HepG2 (cell line): ENCODE data around the gene ZNF691. TPM values are rescaled to one million over a fixed set of nuclear protein-coding genes. Genes with fewer than 3 reads are reported as not detected.

Source experiments
- CEBPG ChIP-seq: IDR thresholded peaks from 2 replicates; pipeline ENCODE4 v1.6.1; 2016
- E2F1 ChIP-seq: sonication (generic); formaldehyde crosslinking; IDR thresholded peaks from 2 replicates; pipeline ENCODE4 v1.5.0; 2020; ENCODE audit warnings: missing genetic modification reagents
- FOSL2 ChIP-seq: sonication (generic); formaldehyde crosslinking; IDR thresholded peaks from 2 replicates; pipeline ENCODE4 v1.4.0; 2020; ENCODE audit warnings: missing genetic modification reagents
- HIVEP1 ChIP-seq: sonication (generic); formaldehyde crosslinking; IDR thresholded peaks from 2 replicates; pipeline ENCODE4 v1.4.0; 2020; ENCODE audit warnings: mild to moderate bottlenecking, missing genetic modification reagents
- NFYB ChIP-seq: sonication (generic); formaldehyde crosslinking; IDR thresholded peaks from 2 replicates; pipeline ENCODE4 v1.4.0; 2020; ENCODE audit warnings: missing genetic modification reagents
- PLSCR1 ChIP-seq: sonication (generic); formaldehyde crosslinking; IDR thresholded peaks from 2 replicates; pipeline ENCODE4 v1.5.0; 2020; ENCODE audit warnings: missing genetic modification reagents, mild to moderate bottlenecking, borderline replicate concordance
- POGZ ChIP-seq: sonication (generic); formaldehyde crosslinking; IDR thresholded peaks from 2 replicates; pipeline ENCODE4 v1.4.0; 2020; ENCODE audit warnings: mild to moderate bottlenecking, missing genetic modification reagents
- RAD21 ChIP-seq: fragments of 450-650 bp; formaldehyde crosslinking; IDR thresholded peaks from 2 replicates; pipeline ENCODE4 v1.5.0; 2020; ENCODE audit warnings: mild to moderate bottlenecking
- RNF2 ChIP-seq: fragments of 450-650 bp; conservative IDR thresholded peaks from 2 replicates; pipeline ENCODE4 v1.6.1; 2016; ENCODE audit warnings: low read depth
- RXRA ChIP-seq: sonication (generic); formaldehyde crosslinking; IDR thresholded peaks from 2 replicates; pipeline ENCODE4 v1.5.1; 2020; ENCODE audit warnings: missing genetic modification reagents
- SIN3A ChIP-seq: IDR thresholded peaks from 2 replicates; pipeline ENCODE4 v1.6.1; 2011; ENCODE audit warnings: low read depth, mild to moderate bottlenecking, control low read depth, low read length, borderline replicate concordance
- SKIL ChIP-seq: sonication (generic); formaldehyde crosslinking; IDR thresholded peaks from 2 replicates; pipeline ENCODE4 v1.8.0; 2022; ENCODE audit warnings: missing genetic modification reagents, mild to moderate bottlenecking, moderate library complexity, borderline replicate concordance
- TBP ChIP-seq: sonication (generic); formaldehyde crosslinking; IDR thresholded peaks from 2 replicates; pipeline ENCODE4 v1.5.0; 2020; ENCODE audit warnings: missing genetic modification reagents
- ZBTB46 ChIP-seq: sonication (generic); formaldehyde crosslinking; IDR thresholded peaks from 2 replicates; pipeline ENCODE4 v1.4.0; 2020; ENCODE audit warnings: mild to moderate bottlenecking, missing genetic modification reagents, borderline replicate concordance
- ZFP90 ChIP-seq: sonication (generic); formaldehyde crosslinking; IDR thresholded peaks from 2 replicates; pipeline ENCODE4 v1.8.0; 2022; ENCODE audit warnings: missing genetic modification reagents, mild to moderate bottlenecking, inconsistent platforms, borderline replicate concordance
- ZNF326 ChIP-seq: sonication (generic); formaldehyde crosslinking; IDR thresholded peaks from 2 replicates; pipeline ENCODE4 v1.4.0; 2020; ENCODE audit warnings: missing genetic modification reagents, borderline replicate concordance
- ZNF879 ChIP-seq: sonication (generic); formaldehyde crosslinking; IDR thresholded peaks from 2 replicates; pipeline ENCODE4 v1.8.1; 2023; ENCODE audit warnings: missing genetic modification reagents
- polyA plus RNA-seq, 8 experiments: library from polyadenylated mRNA; depleted of rRNA in 3 of 8; stranded (reverse) in 7 of 8; unstranded in 1 of 8; fragments of >200 nt; fragmentation: Illumina TruSeq in 4 of 8; extraction: Trizol in 4 of 8; gene quantifications; 2 replicates each; pipeline versions ENCODE4 v1.2.1 to v1.2.3, GENCODE V29; 2011 to 2016; ENCODE audit warnings: low read depth in 4 of 8, missing spikeins in 1 of 8, mixed read lengths in 1 of 8; ENCODE audit not compliant: insufficient read depth in 1 of 8
- total RNA-seq, 5 experiments: library from RNA; depleted of rRNA; stranded (reverse); fragments of >200 nt; fragmentation: Illumina TruSeq; extraction: Trizol; gene quantifications; 2 replicates each; pipeline ENCODE4 v1.2.3, GENCODE V29; 2016; ENCODE audit warnings: low read depth in 1 of 5
- TF ChIP-seq, protein P1 (sequence below): IDR thresholded peaks from 2 replicates; pipeline ENCODE4 v1.6.1; 2016; ENCODE audit warnings: mild to moderate bottlenecking
- TF ChIP-seq, protein P2 (sequence below): sonication (generic); formaldehyde crosslinking; IDR thresholded peaks from 2 replicates; pipeline ENCODE4 v1.9.0; 2021; ENCODE audit warnings: missing genetic modification reagents, borderline replicate concordance

ZNF691 gene
- total and polyA plus RNA-seq, 2 of the 13 experiments (the other 11 are each of a cell fraction or from before 2014, with no cell fraction given): 7.6 to 7.8 TPM

DNA sequence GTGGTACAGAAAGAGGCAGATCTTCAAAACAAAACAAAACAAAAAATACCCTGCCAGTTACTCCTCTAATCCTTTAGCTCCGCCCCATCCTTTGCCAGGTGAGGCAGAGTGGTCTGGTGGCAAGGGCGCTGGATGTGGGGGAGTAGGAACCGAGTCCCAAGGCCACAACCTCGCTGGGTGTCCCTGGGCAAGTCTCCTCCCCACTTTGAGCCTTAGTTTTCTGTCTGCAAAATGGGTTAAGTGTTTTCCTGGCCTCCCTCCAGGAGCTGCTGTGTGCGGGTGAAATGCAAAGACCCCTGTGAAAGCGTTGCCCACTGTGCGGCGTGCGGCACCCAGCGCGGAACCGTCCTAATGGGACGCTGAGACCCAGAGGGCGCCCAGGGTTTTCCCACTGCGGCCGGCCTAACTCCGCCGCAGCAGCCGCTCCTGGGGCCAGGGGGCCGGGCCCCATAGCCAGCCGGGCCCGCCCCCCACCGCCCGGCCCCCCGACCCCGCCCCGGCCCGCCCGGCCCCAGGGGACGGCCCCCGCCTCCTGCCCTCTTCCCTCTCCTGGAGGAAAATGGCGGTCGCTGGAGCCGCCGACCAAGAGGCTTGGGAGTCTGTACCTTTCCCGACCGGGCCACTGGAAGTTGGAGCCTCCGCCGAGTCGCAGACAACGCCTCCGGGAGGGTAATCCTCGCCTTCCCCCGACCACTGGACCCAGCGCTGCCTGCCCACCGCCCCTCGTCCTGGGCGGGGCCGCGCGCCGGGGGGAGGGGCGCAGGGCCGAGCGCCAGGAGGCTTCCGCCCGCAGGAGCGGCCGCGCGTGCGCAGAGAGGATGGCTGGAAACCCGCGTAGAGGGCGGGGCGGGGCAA lies 29.6 kb upstream of the ZNF691 start, which contains the start of the genes ERMAP and SVBP (continued):
- TF ChIP-seq, protein P1, sequence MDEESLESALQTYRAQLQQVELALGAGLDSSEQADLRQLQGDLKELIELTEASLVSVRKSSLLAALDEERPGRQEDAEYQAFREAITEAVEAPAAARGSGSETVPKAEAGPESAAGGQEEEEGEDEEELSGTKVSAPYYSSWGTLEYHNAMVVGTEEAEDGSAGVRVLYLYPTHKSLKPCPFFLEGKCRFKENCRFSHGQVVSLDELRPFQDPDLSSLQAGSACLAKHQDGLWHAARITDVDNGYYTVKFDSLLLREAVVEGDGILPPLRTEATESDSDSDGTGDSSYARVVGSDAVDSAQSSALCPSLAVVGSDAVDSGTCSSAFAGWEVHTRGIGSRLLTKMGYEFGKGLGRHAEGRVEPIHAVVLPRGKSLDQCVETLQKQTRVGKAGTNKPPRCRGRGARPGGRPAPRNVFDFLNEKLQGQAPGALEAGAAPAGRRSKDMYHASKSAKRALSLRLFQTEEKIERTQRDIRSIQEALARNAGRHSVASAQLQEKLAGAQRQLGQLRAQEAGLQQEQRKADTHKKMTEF (CRISPR knock-in tag): peak; percentile 20; the same call in 1 of the 2 replicates
- TF ChIP-seq RXRA (CRISPR knock-in tag): no peak; the same call in 1 of the 2 replicates
- TF ChIP-seq ZNF879 (CRISPR knock-in tag): no peak
- TF ChIP-seq RAD21 (CRISPR knock-in tag): peak; percentile 38; the same call in 1 of the 2 replicates
- no peak for TF ChIP-seq CEBPG (CRISPR knock-in tag)
- TF ChIP-seq E2F1 (CRISPR knock-in tag): no peak
- no peak for TF ChIP-seq TBP (CRISPR knock-in tag)
- TF ChIP-seq SKIL (CRISPR knock-in tag): 0 out of 2 replicates have a peak, but pooled peaks have one; percentile 19
- no peak for TF ChIP-seq FOSL2 (CRISPR knock-in tag)
- TF ChIP-seq ZNF326 (CRISPR knock-in tag): no peak
- TF ChIP-seq ZFP90: peak; percentile 55; the same call in 1 of the 2 replicates
- peak; percentile 74; the same call in 1 of the 2 replicates for TF ChIP-seq SIN3A
- no peak for TF ChIP-seq RNF2
- TF ChIP-seq PLSCR1: no peak
- TF ChIP-seq, protein P2, sequence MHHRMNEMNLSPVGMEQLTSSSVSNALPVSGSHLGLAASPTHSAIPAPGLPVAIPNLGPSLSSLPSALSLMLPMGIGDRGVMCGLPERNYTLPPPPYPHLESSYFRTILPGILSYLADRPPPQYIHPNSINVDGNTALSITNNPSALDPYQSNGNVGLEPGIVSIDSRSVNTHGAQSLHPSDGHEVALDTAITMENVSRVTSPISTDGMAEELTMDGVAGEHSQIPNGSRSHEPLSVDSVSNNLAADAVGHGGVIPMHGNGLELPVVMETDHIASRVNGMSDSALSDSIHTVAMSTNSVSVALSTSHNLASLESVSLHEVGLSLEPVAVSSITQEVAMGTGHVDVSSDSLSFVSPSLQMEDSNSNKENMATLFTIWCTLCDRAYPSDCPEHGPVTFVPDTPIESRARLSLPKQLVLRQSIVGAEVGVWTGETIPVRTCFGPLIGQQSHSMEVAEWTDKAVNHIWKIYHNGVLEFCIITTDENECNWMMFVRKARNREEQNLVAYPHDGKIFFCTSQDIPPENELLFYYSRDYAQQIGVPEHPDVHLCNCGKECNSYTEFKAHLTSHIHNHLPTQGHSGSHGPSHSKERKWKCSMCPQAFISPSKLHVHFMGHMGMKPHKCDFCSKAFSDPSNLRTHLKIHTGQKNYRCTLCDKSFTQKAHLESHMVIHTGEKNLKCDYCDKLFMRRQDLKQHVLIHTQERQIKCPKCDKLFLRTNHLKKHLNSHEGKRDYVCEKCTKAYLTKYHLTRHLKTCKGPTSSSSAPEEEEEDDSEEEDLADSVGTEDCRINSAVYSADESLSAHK: no peak
- TF ChIP-seq POGZ (CRISPR knock-in tag): peak; percentile 3; the same call in 1 of the 2 replicates
- TF ChIP-seq ZBTB46: no peak
- no peak for TF ChIP-seq NFYB (CRISPR knock-in tag)
- TF ChIP-seq HIVEP1 (CRISPR knock-in tag): no peak
